K562 (cell line): Measurements from ENCODE around the gene STPG2. TPM values are rescaled to one million over a fixed set of nuclear protein-coding genes. Genes with fewer than 3 reads are reported as not detected.

Source experiments
- ATAC-seq: fragments of 200-7000 bp; cut with Tn5 transposase; 3 replicates; pipeline ENCODE4 v1.9.1; 2020; ENCODE audit warnings: moderate library complexity
- BruUV-seq: library from RNA; stranded (reverse); fragments of 400-500 nt; replicated peaks from 2 replicates; lab custom pipeline; 2021; lab: Mats Ljungman, UMichigan
- CTCF ChIA-PET: fragments of 300-600 bp; formaldehyde crosslinking; extraction: SDS; loops from one replicate; lab custom pipeline; 2021; ENCODE audit warnings: low intra/inter-chr PET ratio; lab: Yijun Ruan, JAX
- POLR2A ChIA-PET: fragments of 300-600, 350-650 bp; sonication (Branson Sonifier 250); formaldehyde crosslinking; extraction: SDS; loops from one replicate; lab custom pipeline; 2021; ENCODE audit warnings: antibody characterized with exemption, inconsistent platforms; lab: Yijun Ruan, JAX
- DNase-seq, 4 experiments: peaks; one replicate each; pipeline versions ENCODE4 v3.0.0 to v3.0.0-alpha.2; 2011 to 2018; ENCODE audit warnings: low spot score in 3 of 4, mixed read lengths in 3 of 4; ENCODE audit errors: extremely low read depth in 1 of 4
- FAIRE-seq: peaks from 2 replicates; lab custom pipeline; 2011; peaks lifted over from hg19 to GRCh38; lab: Jason Lieb, UNC
- H2AFZ ChIP-seq: 2 replicates; pipeline ENCODE4 v1.6.0; 2011; ENCODE audit warnings: low read depth, low read length, control low read depth, inconsistent platforms
- H3K27ac ChIP-seq: fragments of 200-600 bp; 3 replicates; pipeline ENCODE4 v1.8.0; 2011; ENCODE audit warnings: low read depth, mild to moderate bottlenecking, control low read depth, inconsistent platforms, low read length, moderate library complexity, mixed read lengths; ENCODE audit errors: extremely low read depth
- H3K27me3 ChIP-seq, 2 experiments: fragments of 300-600 bp in 1 of 2; 2 replicates in 1 of 2; 3 replicates in 1 of 2; pipeline versions ENCODE4 v1.6.0 to v1.8.0; 2011; ENCODE audit warnings: inconsistent platforms in 2 of 2, low read length in 2 of 2, mild to moderate bottlenecking in 1 of 2, mixed read lengths in 1 of 2, moderate library complexity in 1 of 2; ENCODE audit not compliant: control insufficient read depth in 2 of 2, insufficient read depth in 2 of 2
- H3K36me3 ChIP-seq: fragments of 300-600 bp; 3 replicates; pipeline ENCODE4 v1.8.0; 2011; ENCODE audit warnings: mild to moderate bottlenecking, low read length, inconsistent platforms; ENCODE audit not compliant: control insufficient read depth, insufficient read depth
- H3K4me1 ChIP-seq, 2 experiments: fragments of 200-600 bp in 1 of 2; replicated peaks in 1 of 2; 2 replicates in 1 of 2; 3 replicates in 1 of 2; pipeline versions ENCODE4 v1.5.1 to v1.8.0; 2011; ENCODE audit warnings: inconsistent platforms in 2 of 2, low read length in 2 of 2, mild to moderate bottlenecking in 1 of 2, mixed read lengths in 1 of 2, moderate library complexity in 1 of 2; ENCODE audit not compliant: control insufficient read depth in 2 of 2, insufficient read depth in 2 of 2
- H3K4me2 ChIP-seq: 2 replicates; pipeline ENCODE4 v1.6.1; 2011; ENCODE audit warnings: low read length, control low read depth, inconsistent platforms, mixed read lengths; ENCODE audit not compliant: insufficient read depth
- H3K4me3 ChIP-seq: fragments of 200-600 bp; sonication (generic), shearing (Covaris generic); 2 replicates; pipeline ENCODE4 v1.5.1; 2016; ENCODE audit warnings: control low read depth, inconsistent platforms
- H3K79me2 ChIP-seq: fragments of 200-600 bp; 3 replicates; pipeline ENCODE4 v1.8.0; 2011; ENCODE audit warnings: low read length, inconsistent platforms; ENCODE audit not compliant: control insufficient read depth, insufficient read depth
- H3K9ac ChIP-seq, 2 experiments: 2 replicates each; pipeline versions ENCODE4 v1.6.0 to v1.6.1; 2011; ENCODE audit warnings: low read depth in 2 of 2, low read length in 2 of 2, control low read depth in 1 of 2, inconsistent platforms in 1 of 2, mild to moderate bottlenecking in 1 of 2, mixed read lengths in 1 of 2; ENCODE audit not compliant: insufficient read depth in 1 of 2
- H3K9me1 ChIP-seq: one replicate; pipeline ENCODE4 v1.6.0; 2011; ENCODE audit warnings: inconsistent platforms, mild to moderate bottlenecking, low read length, moderate library complexity; ENCODE audit not compliant: control insufficient read depth, insufficient read depth
- H3K9me3 ChIP-seq: replicated peaks from 2 replicates; pipeline ENCODE4 v1.5.1; 2011; ENCODE audit warnings: low read depth, low read length, inconsistent platforms; ENCODE audit not compliant: control insufficient read depth, insufficient read depth
- H4K20me1 ChIP-seq: replicated peaks from 2 replicates; pipeline ENCODE4 v1.6.1; 2011; ENCODE audit warnings: low read length, inconsistent platforms, mixed read lengths; ENCODE audit not compliant: control insufficient read depth, insufficient read depth
- CBX5 ChIP-seq: IDR thresholded peaks from 2 replicates; pipeline ENCODE4 v1.6.1; 2014; ENCODE audit warnings: low read depth, borderline replicate concordance
- CREBBP ChIP-seq: IDR thresholded peaks from one replicate; pipeline ENCODE4 v1.6.1; 2012; ENCODE audit warnings: low read depth, mild to moderate bottlenecking, control low read depth, inconsistent platforms, low read length
- CTCF ChIP-seq, 3 experiments: IDR thresholded peaks in 2 of 3; conservative IDR thresholded peaks in 1 of 3; 2 replicates each; pipeline ENCODE4 v1.5.1; 2011 to 2012; ENCODE audit warnings: low read length in 3 of 3, mild to moderate bottlenecking in 3 of 3, control low read depth in 2 of 3, improper control_type of control experiment in 1 of 3, inconsistent platforms in 1 of 3, low read depth in 1 of 3, mixed read lengths in 1 of 3, moderate library complexity in 1 of 3; ENCODE audit not compliant: insufficient read depth in 2 of 3
- DDX20 ChIP-seq: fragments of 450-650 bp; IDR thresholded peaks from 2 replicates; pipeline ENCODE4 v1.6.1; 2016; ENCODE audit warnings: missing genetic modification characterization, low read depth, mild to moderate bottlenecking, missing compliant biosample characterization, moderate library complexity
- FOXA3 ChIP-seq, 2 experiments: fragments of 450-650 bp in 1 of 2; sonication (generic) in 1 of 2; formaldehyde crosslinking; IDR thresholded peaks in 1 of 2; conservative IDR thresholded peaks in 1 of 2; 2 replicates each; pipeline versions ENCODE4 v1.4.0 to v1.8.0; 2020 to 2022; ENCODE audit warnings: mild to moderate bottlenecking in 2 of 2, missing genetic modification reagents in 1 of 2
- GATAD2B ChIP-seq: fragments of 450-650 bp; IDR thresholded peaks from 2 replicates; pipeline ENCODE4 v1.6.1; 2017; ENCODE audit warnings: mild to moderate bottlenecking, borderline replicate concordance
- HMGXB4 ChIP-seq: sonication (generic); formaldehyde crosslinking; IDR thresholded peaks from 2 replicates; pipeline ENCODE4 v1.8.1; 2023; ENCODE audit warnings: mild to moderate bottlenecking, missing genetic modification reagents
- NFATC3 ChIP-seq: fragments of 450-650 bp; IDR thresholded peaks from 2 replicates; pipeline ENCODE4 v1.6.1; 2017; ENCODE audit warnings: mild to moderate bottlenecking
- PHTF2 ChIP-seq: fragments of 250-450 bp; sonication (Bioruptor Pico); IDR thresholded peaks from 2 replicates; pipeline ENCODE4 v1.5.0; 2021; ENCODE audit warnings: mild to moderate bottlenecking
- RAD21 ChIP-seq, 2 experiments: fragments of 250-450 bp in 1 of 2; fragments of 450-650 bp in 1 of 2; sonication (Bioruptor Pico) in 1 of 2; formaldehyde crosslinking in 1 of 2; IDR thresholded peaks in 1 of 2; conservative IDR thresholded peaks in 1 of 2; 2 replicates each; pipeline versions ENCODE4 v1.4.0 to v1.8.0; 2020 to 2022; ENCODE audit warnings: mild to moderate bottlenecking in 2 of 2, moderate library complexity in 1 of 2
- TAF1 ChIP-seq: IDR thresholded peaks from 2 replicates; pipeline ENCODE4 v1.6.1; 2011; ENCODE audit warnings: mild to moderate bottlenecking, low read length, moderate library complexity; ENCODE audit not compliant: insufficient read depth, control insufficient read depth, severe bottlenecking; ENCODE audit errors: extremely low read depth
- TEAD1 ChIP-seq, 2 experiments: fragments of 450-650 bp in 1 of 2; sonication (generic) in 1 of 2; formaldehyde crosslinking; IDR thresholded peaks; 2 replicates each; pipeline versions ENCODE4 v1.4.0 to v1.8.0; 2020 to 2022; ENCODE audit warnings: mild to moderate bottlenecking in 2 of 2, missing genetic modification reagents in 1 of 2
- ZNF707 ChIP-seq: fragments of 250-450 bp; sonication (Bioruptor Pico); conservative IDR thresholded peaks from 2 replicates; pipeline ENCODE4 v1.8.0; 2022; ENCODE audit warnings: inconsistent platforms, mild to moderate bottlenecking, moderate library complexity
- WGBS: fragments of 100-300 bp; shearing (Covaris generic); methylation state at CpG from one replicate; pipeline ENCODE4 v1.1.6; 2016; ENCODE audit warnings: low coverage, mixed read lengths; ENCODE audit not compliant: insufficient coverage; ENCODE audit errors: missing lambda C conversion rate; 5-methylcytosine and 5-hydroxymethylcytosine counted together
- in situ Hi-C: fragments of 300-500 bp; cut with MboI; formaldehyde crosslinking; loops from 4 replicates; pipeline ENCODE4 v1.15.0; 2018; ENCODE audit warnings: inconsistent platforms, mixed read lengths
- intact Hi-C: fragments of 100-400 bp; cut with micrococcal nuclease; formaldehyde crosslinking; loops from 2 replicates; pipeline ENCODE4 v1.14.2; 2022
- polyA plus RNA-seq, 8 experiments: library from polyadenylated mRNA; depleted of rRNA in 4 of 8; stranded (reverse) in 5 of 8; unstranded in 3 of 8; fragments of >200 nt; fragmentation: Nextera tagmentation in 2 of 8; fragmentation: Illumina TruSeq in 1 of 8; extraction: Ambion mirVana in 2 of 8; extraction: Trizol in 1 of 8; gene quantifications; 2 replicates each; pipeline versions ENCODE4 v1.2.1 to v1.2.3, GENCODE V29; 2011 to 2014; ENCODE audit warnings: inconsistent platforms in 1 of 8, missing spikeins in 1 of 8
- total RNA-seq, 7 experiments: library from RNA; depleted of rRNA in 6 of 7; stranded (reverse); fragments of >200 nt in 6 of 7; fragmentation: Illumina TruSeq in 2 of 7; extraction: Trizol in 2 of 7; gene quantifications; 2 replicates each; pipeline versions ENCODE4 v1.2.1 to v1.2.3, GENCODE V29; 2011 to 2021; ENCODE audit warnings: low replicate concordance in 1 of 7

The STPG2 gene
- total and polyA plus RNA-seq, 9 of the 15 experiments (the other 6 are each of a cell fraction or from before 2014, with no cell fraction given) = not detected

GRCh38 chr4:98092833-98093439, 50.3 kb downstream of the STPG2 start:
- FAIRE-seq (no peak), DNase-seq (peak in 1 of 4 experiments; percentile 28), ATAC-seq (no peak)
- 0% methylated on average over 2 of the region's 2 CpGs for WGBS
- Histone ChIP-seq H4K20me1 (no peaks in the 10 kb centered on the region), H3K9me3 (no peaks in the 10 kb centered on the region), H3K36me3 (no peaks in the 10 kb centered on the region), H3K9me1 (no peaks in the 10 kb centered on the region), H3K27ac (no peak overlapping the region), H3K9ac (no peak overlapping the region), H3K79me2 (no peaks in the 10 kb centered on the region), H2AFZ (no peak overlapping the region), H3K27me3 (no peaks in the 10 kb centered on the region), H3K4me1 (no peaks in the 10 kb centered on the region), H3K4me3 (no peak overlapping the region), H3K4me2 (no peak overlapping the region)
- no TSS peak for BruUV-seq
- POLR2A ChIA-PET = no interaction called here
- CTCF ChIA-PET = no interaction called here
- TF ChIP-seq CTCF (IDR thresholded peaks at IDR 0.05 in 2 of 3, conservative IDR thresholded peaks at IDR 0.05 in 1 of 3; ENCODE audit: insufficient read depth in 2 of 3, low read depth in 1 of 3, low read length in 3 of 3) = peak in 2 of 3 experiments; percentile 17 to 45; a peak in 2 of 6 replicates
- TF ChIP-seq TAF1 = no peak
- TF ChIP-seq DDX20 (tag) = no peak
- TF ChIP-seq ZNF707 = no peak
- TF ChIP-seq CREBBP = no peak
- TF ChIP-seq PHTF2 (CRISPR knock-in tag) = no peak
- TF ChIP-seq GATAD2B = no peak
- TF ChIP-seq TEAD1 (CRISPR knock-in tag; IDR thresholded peaks at IDR 0.05) = no peak
- no peak for TF ChIP-seq NFATC3
- TF ChIP-seq FOXA3 (CRISPR knock-in tag; conservative IDR thresholded peaks at IDR 0.05 in 1 of 2, IDR thresholded peaks at IDR 0.05 in 1 of 2) = peak in 1 of 2 experiments; percentile 61; a peak in 2 of 4 replicates
- no peak for TF ChIP-seq CBX5
- no peak for TF ChIP-seq HMGXB4 (CRISPR knock-in tag)
- peak in 1 of 2 experiments; percentile 40; a peak in 2 of 4 replicates for TF ChIP-seq RAD21 (CRISPR knock-in tag; conservative IDR thresholded peaks at IDR 0.05 in 1 of 2, IDR thresholded peaks at IDR 0.05 in 1 of 2)
- in situ Hi-C loops (no loop called here), intact Hi-C loops (no loop called here)
